Renal pelvis (tissue), 12 donors: ENCODE measurements around the gene IL17D. TPM values are rescaled to one million over a fixed set of nuclear protein-coding genes. Genes with fewer than 3 reads are reported as not detected.
"Not testable (repeated sequence)": the region's sequence is repeated elsewhere in the genome, so short reads cannot be mapped to it uniquely, and the experiment has no call there.

Experiments used
- DNase-seq: peaks from one replicate; pipeline ENCODE4 v3.0.0-alpha.2; 2013
- long read RNA-seq, 16 experiments: transcript quantifications; one replicate each; lab custom pipeline, GENCODE V29; 2026
- polyA plus RNA-seq, 3 donors: library from polyadenylated mRNA; unstranded; fragments of 120-200 nt; gene quantifications; one replicate each; pipeline ENCODE4 v1.2.1, GENCODE V29; 2013; ENCODE audit not compliant: insufficient read length in 3 of 3

The IL17D gene, protein sequence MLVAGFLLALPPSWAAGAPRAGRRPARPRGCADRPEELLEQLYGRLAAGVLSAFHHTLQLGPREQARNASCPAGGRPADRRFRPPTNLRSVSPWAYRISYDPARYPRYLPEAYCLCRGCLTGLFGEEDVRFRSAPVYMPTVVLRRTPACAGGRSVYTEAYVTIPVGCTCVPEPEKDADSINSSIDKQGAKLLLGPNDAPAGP
- polyA plus RNA-seq, result 10 to 100 TPM in 1 of 3 donors, 1 to 10 TPM in 2; 8.4 to 10.1 (median 8.5) TPM
- long read RNA-seq, donor 1, partial matches to known transcripts, result 26 of 32 reads
- long read RNA-seq, donor 1, other reads (novel, unspliced or antisense), result 6 of 32 reads
- long read RNA-seq, donor 2, partial matches to known transcripts, result 24 of 24 reads
- long read RNA-seq, donor 2, other reads (novel, unspliced or antisense), result 0 of 24 reads
- long read RNA-seq, donor 3, partial matches to known transcripts, result 0 of 1 reads
- long read RNA-seq, donor 3, other reads (novel, unspliced or antisense), result 0 of 1 reads
- long read RNA-seq, donor 4, partial matches to known transcripts, result 0 of 19 reads
- long read RNA-seq, donor 4, other reads (novel, unspliced or antisense), result 19 of 19 reads
- long read RNA-seq, donor 5, result 0 reads
- long read RNA-seq, donor 6, result 0 reads
- long read RNA-seq, donor 7, result 0 reads
- long read RNA-seq, donor 8, result 0 reads
- long read RNA-seq, donor 9, result 0 reads
- long read RNA-seq, donor 10, result 0 reads
- long read RNA-seq, donor 11, result 0 reads
- long read RNA-seq, donor 12, partial matches to known transcripts, result 5 of 20 reads
- long read RNA-seq, donor 12, other reads (novel, unspliced or antisense), result 15 of 20 reads
- long read RNA-seq, donor 13, result 0 reads
- long read RNA-seq, donor 14, result 0 reads
- long read RNA-seq, donor 15, result 0 reads
- long read RNA-seq, donor 16, result 0 reads

GRCh38 chr13:20702915-20703779, at the start of gene IL17D:
TSS of gene IL17D (plus strand) at chr13:20703699. CDS start at chr13:20704002, 303 bp downstream.
- DNase-seq, result no peak

- no peak for DNase-seq
Measured at GRCh38 chr13:20654156-20654555, 49.3 kb upstream of the IL17D start.

GRCh38 chr13:20658451-20659040, 45.0 kb upstream of the IL17D start:
- DNase-seq, result no peak

DNA sequence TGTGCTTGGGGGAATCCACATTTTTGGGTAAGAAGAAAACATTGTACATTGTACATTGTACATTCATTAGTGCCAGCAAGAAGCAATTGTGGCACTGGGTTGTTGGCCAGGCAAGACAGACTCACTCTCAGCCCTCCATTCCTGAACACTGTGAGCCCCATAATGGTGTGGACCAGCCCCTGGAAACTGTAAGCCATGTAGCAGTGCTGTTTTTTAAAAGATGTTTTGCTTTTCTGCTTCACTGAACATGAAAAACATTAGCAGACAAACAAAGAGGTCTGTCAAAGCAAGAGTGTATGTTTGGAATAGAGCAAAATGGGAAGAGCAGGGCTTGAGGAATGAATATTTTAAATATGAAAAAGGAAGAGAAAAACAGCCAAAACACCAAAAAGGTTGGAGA, 39.1 kb upstream of the IL17D start:
- no peak for DNase-seq

DNA sequence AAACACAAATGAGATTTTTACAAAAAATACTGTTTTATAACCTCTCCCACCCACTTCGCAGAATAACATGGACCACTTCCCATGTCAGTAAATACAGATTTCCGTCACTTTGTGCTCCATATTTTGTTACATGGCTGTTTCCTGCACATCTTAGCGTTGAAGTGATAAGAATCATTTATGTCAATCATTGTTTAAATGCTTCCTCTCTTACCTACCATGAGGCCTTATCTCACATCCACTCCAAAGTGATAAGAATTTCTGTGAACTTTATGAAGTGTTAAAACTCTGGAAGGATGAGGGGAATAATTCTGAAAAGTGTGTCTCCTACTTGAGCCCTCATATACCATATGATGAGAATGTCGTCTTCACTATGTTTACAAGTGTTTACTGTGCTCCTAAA, 36.6 kb upstream of the IL17D start:
- no peak for DNase-seq

GRCh38 chr13:20667857-20668437, 35.6 kb upstream of the IL17D start:
- DNase-seq, result no peak

GRCh38 chr13:20669162-20669561, 34.3 kb upstream of the IL17D start:
- DNase-seq, result no peak

DNA sequence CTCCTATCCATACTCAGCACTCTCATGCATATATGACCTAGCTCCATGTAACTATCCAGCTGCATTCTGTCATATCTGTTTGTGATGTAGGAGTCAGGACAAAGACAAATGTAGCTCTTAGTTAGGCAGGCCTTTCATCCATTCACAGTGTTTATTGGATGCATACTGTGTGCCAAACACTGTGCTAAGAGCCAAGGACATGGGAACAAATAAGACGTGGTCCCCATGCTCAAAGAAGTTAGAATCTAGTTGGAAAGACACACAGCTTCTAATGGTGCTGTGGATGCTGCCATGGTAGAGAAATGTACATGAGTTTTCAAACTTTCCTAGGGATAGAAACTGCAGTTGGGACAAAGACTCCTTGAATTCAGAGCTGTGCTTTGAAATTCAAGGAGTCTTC, 31.7 kb upstream of the IL17D start:
- DNase-seq, result no peak

- DNase-seq, result no peak
Measured at GRCh38 chr13:20672772-20673171, 30.7 kb upstream of the IL17D start.

GRCh38 chr13:20673715-20674114, 29.8 kb upstream of the IL17D start:
- no peak for DNase-seq

DNA sequence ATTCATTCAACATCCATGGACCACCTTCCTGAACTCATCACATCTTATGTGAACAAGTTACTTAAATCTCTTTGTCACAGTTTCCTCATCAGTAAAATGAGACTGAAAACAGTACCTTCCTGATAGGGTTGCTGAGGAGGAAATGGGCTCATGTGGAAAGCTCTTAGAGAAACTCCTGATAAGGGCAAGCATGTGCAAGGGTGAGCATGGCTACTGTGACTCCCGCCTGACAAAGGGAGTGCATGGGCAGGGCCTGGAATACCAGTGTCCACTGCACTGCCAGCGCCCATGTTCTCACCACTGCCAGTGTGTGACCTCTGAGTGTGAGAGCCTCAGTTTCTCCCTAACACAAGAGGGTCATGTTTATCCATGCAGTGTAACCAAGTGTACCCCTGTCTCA, 27.3 kb upstream of the IL17D start:
- DNase-seq, result no peak

- not testable (repeated sequence) for DNase-seq
Measured at GRCh38 chr13:20678606-20679005, 24.9 kb upstream of the IL17D start.

DNA sequence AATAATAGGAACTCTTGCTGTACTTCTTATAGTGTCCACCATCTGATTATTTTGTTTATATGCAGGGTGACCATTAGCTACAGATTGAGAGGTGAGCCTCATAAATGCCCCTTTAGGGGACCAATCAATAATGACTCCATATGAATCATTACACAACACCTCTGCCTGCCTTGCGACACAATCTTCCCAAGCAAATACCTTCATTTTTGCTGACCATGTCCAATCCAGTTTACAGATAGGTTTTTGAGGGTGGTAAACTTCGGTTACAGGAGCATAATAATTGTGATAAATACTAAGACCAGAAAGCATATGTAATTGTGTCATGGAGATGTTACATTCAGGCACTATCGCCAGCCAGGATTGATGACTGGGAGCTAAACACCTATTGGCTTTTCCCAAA, 23.6 kb upstream of the IL17D start:
- DNase-seq, result no peak

DNA sequence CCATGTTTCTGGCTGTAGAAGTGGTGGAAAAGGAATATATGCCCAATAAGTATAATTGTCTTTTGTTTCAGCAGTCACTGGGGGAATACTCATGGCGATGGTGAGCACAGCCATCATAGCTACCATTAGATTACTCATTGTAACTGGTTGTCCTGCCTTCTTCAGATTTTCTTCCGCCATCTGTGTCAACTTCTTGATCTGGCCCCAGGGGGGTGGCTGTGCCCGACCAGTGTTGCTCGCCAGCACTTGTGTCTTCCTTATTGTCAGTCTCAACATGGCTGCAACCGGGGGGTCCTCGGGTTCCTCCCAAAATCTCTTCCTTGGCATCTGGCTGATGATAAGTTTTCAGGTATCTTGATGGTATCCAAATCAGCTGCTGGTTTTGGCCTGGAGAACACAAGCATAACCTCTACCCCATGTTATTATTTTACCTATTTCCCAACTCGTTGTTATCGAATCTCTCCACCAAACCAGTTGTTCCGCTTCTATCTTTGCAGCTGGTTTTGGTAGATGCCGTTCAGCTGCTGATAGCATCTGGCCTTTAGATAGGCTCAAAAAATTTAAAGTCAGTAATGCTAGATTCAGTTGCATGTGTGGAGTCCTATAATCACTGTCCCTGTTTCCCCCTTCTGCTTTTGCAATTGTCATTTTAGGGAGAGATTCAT, 23.0 kb upstream of the IL17D start:
- DNase-seq, result no peak

DNA sequence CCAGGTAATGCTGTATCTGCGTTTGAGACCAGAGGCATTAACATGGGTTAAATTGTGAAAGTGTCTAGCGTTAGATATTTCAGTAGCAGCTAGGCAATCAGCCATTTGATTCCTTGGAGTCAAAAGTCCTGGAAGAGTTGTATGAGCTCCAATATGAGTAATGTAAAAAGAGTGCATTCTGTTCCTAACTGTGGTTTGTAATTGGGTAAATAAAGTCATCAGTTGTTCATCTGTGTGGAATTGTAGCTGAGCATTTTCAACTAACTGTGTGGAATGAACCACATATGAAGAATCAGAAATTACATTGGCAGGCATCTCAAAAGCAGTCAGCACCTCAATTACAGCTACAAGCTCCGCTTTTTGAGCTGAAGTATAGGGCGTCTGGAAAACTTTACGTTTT, 22.0 kb upstream of the IL17D start:
- DNase-seq, result not testable (repeated sequence)

- DNase-seq, result no peak
Measured at GRCh38 chr13:20682061-20682460, 21.4 kb upstream of the IL17D start.

- DNase-seq, result no peak
Measured at GRCh38 chr13:20684041-20684440, 19.5 kb upstream of the IL17D start.

- DNase-seq, result no peak
Measured at GRCh38 chr13:20684546-20684945, 19.0 kb upstream of the IL17D start.

- no peak for DNase-seq
Measured at GRCh38 chr13:20685092-20685491, 18.4 kb upstream of the IL17D start.

DNA sequence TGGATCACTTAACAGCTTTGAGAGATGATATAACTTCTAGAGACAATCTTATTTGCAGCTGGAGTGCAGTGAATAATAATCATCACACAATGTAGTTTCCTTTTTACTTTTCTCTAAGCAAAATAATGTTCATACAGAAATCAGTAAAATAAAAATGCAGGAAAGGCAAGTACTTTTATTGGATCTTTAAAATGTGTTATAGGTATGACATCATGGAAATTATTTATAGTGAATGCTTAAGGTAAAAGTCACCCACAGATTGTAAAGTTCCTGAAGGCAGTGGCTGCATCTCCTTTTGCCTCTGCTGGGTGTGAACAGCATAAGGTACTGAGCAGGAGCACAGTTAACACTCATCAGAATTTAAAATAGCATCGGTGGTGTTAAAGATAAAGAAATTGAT, 17.3 kb upstream of the IL17D start:
- DNase-seq, result no peak
